Measurements from ENCODE around the gene APOOL.

Gene APOOL

GRCh38 chrX:85114776-85115175 lies 111.1 kb downstream of the APOOL start:
- Mint-ChIP-seq H3K27ac (no peak overlapping the region), H3K9me3 (no peaks in the 10 kb centered on the region), H3K36me3 (no peaks in the 10 kb centered on the region), H3K4me3 (no peak overlapping the region), H3K27me3 (peaks cover 11% of the 10 kb centered on the region), H3K4me1 (peaks cover 7% of the 10 kb centered on the region)
- ATAC-seq: no peak

GRCh38 chrX:85115252-85115651 lies 111.6 kb downstream of the APOOL start:
- Mint-ChIP-seq H3K4me3 (no peak overlapping the region), H3K9me3 (no peaks in the 10 kb centered on the region), H3K27me3 (peaks cover 11% of the 10 kb centered on the region), H3K4me1 (peaks cover 7% of the 10 kb centered on the region), H3K27ac (no peak overlapping the region), H3K36me3 (no peaks in the 10 kb centered on the region)
- ATAC-seq: no peak

- Mint-ChIP-seq H3K27me3 (no peaks in the 10 kb centered on the region), H3K36me3 (no peaks in the 10 kb centered on the region), H3K4me1 (no peaks in the 10 kb centered on the region), H3K4me3 (no peak overlapping the region), H3K9me3 (no peaks in the 10 kb centered on the region), H3K27ac (no peak overlapping the region)
- no peak for ATAC-seq
These were observed 132.7 kb downstream of the APOOL start for GRCh38 chrX:85136409-85136808.

- Mint-ChIP-seq H3K36me3 (no peaks in the 10 kb centered on the region), H3K27ac (no peak overlapping the region), H3K27me3 (no peaks in the 10 kb centered on the region), H3K4me3 (no peak overlapping the region), H3K9me3 (no peaks in the 10 kb centered on the region), H3K4me1 (no peaks in the 10 kb centered on the region)
- no peak for ATAC-seq
These were observed 135.7 kb downstream of the APOOL start for GRCh38 chrX:85139422-85139821.

DNA sequence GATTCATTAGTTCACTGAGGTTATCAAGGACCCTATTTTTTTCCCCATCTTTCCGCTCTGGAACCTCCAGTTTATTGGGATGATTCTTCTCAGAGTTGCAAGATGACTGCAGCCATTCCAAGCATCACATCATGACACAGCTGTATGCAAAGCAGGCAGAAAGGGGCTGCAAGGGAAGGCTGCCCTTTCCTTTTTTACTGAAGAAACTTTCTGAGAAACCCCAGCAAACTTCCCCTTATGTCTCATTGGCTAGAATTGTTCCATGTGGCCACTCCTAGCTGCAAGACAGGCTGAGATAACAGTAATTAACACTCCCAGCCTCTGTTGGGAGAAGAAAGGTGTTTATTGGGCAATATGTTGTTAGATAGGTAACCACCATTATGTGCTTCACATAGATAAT lies 137.3 kb downstream of the APOOL start:
- Mint-ChIP-seq H3K27ac (no peak overlapping the region), H3K27me3 (no peaks in the 10 kb centered on the region), H3K36me3 (no peaks in the 10 kb centered on the region), H3K4me1 (no peaks in the 10 kb centered on the region), H3K4me3 (no peak overlapping the region), H3K9me3 (no peaks in the 10 kb centered on the region)
- peak; percentile 68 for ATAC-seq
